Right renal cortex interstitium (tissue), 3 donors: ENCODE results near the gene FGF9. TPM values are rescaled to one million over a fixed set of nuclear protein-coding genes. Genes with fewer than 3 reads are reported as not detected.

Source experiments
- DNase-seq, 3 donors: peaks; one replicate each; pipeline ENCODE4 v3.0.0-alpha.2; 2013; ENCODE audit warnings: low read depth in 3 of 3, low spot score in 2 of 3
- polyA plus RNA-seq, 3 donors: library from polyadenylated mRNA; unstranded; fragments of 120-200 nt; gene quantifications; one replicate each; pipeline ENCODE4 v1.2.1, GENCODE V29; 2013; ENCODE audit not compliant: insufficient read length in 3 of 3

FGF9 gene
- polyA plus RNA-seq, 3 donors = 13.9 to 16.5 (median 16.3) TPM

- DNase-seq = no peak
Measured at GRCh38 chr13:21703846-21704245, 33.0 kb downstream of the FGF9 start.

- DNase-seq = no peak
Measured at GRCh38 chr13:21707586-21707985, 36.7 kb downstream of the FGF9 start.

GRCh38 chr13:21709697-21710096 lies 38.8 kb downstream of the FGF9 start:
- no peak for DNase-seq

DNA sequence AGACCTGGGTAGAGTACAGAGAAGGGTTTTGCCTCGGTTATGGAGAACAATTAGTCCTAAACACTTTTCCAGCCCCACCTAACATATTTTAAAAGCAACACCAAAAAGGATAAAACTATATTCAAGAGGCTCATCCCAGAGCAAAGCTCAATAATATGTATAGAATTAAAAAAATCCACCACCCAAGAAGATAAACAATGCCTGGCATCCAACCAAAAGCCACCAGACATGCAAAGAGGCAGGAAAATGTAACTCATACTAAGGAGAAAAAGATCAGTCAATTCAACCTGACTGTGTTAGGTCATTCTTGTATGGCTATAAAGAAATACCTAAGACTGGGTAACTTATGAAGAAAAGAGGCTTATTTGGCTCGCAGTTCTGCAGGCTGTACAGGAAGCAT lies 39.3 kb downstream of the FGF9 start:
- DNase-seq = no peak

DNA sequence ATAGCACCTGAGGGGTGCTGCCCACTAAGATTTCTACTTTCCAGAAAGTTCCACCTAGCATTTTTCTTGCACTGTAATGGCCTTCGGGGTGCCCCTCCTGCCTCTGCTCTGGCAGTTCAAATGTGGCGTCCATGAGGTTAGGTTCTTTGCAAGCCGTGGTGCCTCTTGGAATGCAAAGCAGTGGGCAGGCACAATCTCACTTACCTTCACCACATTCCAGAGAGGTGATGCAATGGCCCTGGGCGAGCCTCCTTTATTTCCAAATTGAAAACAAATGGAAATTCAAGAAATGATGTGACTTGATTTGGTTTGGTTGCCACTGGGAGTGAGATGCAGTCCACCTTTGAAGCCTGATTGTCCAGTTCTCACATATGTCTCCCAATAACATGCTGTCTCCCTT lies 46.9 kb downstream of the FGF9 start:
- no peak for DNase-seq

DNA sequence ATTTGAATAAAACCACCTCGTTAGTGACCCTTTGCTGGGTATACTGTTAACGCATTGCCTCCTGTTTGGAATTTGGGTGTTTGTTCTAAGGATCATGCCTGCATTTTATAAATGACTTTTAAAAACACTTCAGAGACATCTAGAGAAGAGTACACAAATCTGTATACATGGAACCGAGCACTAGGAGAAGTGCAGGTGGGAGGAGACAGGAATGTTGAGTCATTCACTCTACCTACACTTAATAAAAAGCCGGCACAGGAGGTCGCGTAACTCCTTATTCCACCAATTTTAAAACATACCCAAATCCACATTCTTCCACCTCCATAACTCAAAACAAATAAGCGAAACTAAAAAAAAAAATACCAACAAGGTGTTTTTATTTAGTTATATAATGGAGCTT lies 48.6 kb downstream of the FGF9 start:
- no peak for DNase-seq

DNA sequence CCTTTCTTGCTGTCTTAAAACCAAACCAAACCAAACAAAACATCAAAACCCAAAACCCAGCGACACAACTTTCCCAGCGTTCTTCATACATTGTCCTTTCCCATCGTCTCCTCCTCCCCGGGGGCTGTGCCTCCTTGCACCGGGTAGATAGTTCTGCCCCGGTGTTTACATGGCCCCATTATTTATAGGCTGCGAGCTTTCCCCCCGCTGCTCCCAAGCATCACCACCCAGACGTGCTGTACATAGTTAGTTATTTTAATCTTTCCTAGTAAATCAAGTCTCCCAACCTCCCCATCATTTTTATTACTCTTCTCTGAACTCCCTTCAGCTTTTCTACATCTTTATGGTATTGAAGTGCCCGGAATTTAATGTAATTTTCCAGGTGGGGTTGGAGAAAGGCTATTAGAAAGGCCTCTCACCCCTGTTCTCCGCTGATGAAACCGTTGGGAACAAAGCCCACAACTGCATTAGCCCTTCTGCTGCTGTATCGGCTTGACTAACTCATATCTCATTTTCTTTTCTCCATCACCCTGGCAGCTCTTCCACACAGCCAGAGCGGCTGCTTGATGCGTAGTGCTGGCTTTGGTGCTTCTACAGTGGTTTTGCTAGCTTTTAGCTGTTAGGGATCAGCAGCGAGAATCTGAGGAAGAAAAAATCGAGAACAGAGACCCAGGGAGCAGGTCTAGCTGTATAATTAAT lies 53.1 kb downstream of the FGF9 start:
- no peak for DNase-seq

DNA sequence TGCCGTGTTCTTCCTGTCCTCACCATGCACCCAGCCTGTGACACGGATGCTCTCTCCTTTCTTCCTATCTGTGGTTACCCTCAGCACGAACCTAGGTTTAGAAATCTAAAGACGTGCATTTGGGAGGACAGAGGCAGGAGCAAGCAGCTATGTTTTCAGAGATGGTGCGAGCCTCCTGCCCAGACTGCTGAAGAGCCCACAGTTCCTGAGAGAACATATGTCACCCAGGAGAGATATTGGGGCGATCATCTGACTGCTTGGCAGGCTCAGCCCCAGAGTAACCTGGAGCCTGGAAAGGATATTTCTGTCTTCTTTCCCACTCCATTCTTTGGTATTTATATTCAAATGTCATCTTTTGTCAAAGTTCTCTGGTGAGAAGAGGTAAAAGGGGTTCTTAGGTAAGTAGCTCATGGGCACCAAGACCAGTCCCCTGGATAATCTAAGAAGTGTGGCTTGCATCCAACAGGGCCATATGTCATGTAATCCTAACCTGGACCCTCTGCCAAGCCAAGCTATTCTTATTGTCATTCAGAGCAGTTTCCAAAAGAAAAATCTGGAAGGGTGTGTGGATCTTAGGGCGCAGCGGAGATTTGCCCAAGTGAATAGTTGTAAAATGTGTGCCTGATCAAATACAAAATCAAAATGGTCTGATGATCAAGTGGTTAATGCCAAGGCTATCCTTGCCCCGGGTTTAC lies 59.5 kb downstream of the FGF9 start:
- DNase-seq = no peak

- no peak for DNase-seq
Measured at GRCh38 chr13:21733475-21734263, 62.8 kb downstream of the FGF9 start.

DNA sequence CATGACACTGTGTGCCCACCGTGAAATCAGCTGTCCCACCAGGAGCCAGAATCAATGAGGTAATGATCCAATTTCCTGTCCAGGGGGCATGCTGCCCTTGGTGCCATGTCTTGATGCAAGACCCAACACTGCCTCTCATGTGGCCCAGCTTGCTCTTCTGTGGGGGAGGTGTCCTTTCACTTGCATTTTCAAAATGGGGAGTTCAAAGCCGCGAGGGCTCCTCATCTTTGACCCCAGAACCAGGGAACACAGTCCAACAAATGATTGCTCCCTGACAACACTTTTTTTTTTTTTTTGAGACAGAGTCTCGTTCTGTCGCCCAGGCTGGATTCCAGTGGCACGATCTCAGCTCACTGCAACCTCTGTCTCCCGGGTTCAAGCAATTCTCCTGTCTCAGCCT lies 64.1 kb downstream of the FGF9 start:
- no peak for DNase-seq

GRCh38 chr13:21735701-21736401 lies 65.0 kb downstream of the FGF9 start:
- DNase-seq = peak in 1 of 3 donors; percentile 29

DNA sequence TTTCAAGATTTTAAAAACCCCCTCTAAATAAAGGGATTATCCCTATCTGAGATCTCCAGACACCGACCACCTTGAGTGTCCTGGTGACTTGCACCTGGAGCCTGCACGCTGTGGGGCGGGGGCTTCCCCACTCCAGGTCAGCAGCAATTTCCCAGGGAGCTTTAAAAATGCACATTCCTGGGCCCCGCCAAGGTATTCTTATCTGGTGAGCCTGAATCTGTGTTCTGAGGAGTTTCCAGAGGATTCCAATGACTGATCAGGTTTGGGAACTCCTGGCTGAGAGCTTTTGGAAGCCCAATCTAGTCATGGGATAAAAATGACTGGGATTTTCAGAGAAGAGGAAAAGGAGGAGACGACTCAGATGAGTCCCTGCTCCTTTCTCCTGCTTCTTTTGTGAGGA lies 66.1 kb downstream of the FGF9 start:
- DNase-seq = no peak

DNA sequence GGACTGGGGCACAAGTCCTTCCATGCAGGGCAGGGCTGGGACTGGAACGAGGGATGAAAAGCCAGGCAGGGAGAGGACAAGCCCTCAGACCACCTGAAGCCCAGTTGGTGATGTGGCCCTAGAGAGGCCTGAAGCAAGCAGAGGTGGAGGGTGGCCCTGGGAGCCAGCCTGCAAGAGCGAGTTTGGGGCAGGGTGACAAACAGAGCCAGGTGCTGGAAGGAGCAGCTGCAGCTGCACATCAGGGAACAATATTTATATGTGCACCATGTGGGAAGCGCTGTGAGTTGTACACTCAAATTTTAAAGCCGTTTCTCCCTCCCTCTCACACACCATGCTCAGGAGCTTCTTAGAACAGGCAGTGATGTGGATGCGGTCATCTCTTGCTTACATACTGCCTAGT lies 67.8 kb downstream of the FGF9 start:
- no peak for DNase-seq

DNA sequence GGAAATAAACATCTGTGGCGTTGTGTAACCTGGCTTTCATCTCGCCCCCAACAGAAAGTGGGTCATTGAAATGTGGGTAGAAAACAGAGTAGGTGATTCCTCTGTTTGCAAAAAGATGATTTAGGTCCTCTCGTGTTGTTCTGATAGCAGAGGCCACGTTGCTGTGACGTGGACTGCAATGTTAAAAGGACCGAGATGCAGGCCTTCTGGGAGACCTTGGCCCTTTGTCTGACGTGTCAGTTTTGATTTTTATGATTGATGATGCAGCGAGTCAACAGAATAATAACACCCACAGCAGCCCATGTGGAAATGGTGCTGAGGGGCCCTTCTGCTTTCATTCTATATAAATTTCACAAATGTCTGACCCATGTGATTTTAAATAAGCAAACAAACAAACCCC lies 68.9 kb downstream of the FGF9 start:
- no peak for DNase-seq

- DNase-seq = no peak
Measured at GRCh38 chr13:21741396-21741979, 70.6 kb downstream of the FGF9 start.

GRCh38 chr13:21742096-21742495 lies 71.2 kb downstream of the FGF9 start:
- no peak for DNase-seq

- no peak for DNase-seq
Measured at GRCh38 chr13:21744149-21744548, 73.3 kb downstream of the FGF9 start.

DNA sequence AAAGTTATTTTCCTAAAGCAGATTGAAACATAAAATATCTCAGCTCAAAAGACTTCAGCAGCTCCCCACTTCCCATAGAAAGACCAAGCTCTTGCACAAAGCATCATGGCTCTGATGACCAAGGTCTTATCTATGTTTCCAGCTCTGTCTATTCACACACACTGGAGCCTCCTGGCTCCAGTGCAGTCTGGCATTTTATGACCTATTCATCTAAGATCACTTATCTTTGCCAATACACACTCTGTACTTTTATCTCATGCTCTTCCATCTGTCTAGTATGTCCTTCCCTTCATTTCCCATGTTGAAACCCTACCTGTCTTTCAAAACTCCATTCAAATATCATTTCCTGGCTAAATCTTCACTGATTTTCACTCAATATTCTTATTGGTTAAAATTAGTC lies 74.4 kb downstream of the FGF9 start:
- DNase-seq = no peak

DNA sequence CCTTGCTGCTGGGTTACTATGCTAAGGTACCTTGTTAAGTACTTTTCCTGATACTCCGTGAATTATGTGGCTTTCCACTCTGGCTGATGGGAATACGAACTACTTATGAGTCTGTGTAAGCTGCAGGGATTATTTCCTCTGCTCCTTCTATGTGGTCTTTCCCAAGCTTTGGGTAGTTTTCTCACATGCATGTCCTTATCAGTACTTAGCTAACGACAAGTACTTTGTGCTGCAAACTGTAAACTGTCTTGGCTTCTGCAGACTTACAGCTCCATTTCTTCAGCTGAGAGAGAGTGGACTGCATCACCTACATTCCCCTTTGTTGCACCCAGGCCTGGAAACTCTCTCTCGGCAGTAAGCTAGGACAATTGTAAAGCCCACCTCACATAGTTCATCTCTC lies 76.6 kb downstream of the FGF9 start:
- no peak for DNase-seq

DNA sequence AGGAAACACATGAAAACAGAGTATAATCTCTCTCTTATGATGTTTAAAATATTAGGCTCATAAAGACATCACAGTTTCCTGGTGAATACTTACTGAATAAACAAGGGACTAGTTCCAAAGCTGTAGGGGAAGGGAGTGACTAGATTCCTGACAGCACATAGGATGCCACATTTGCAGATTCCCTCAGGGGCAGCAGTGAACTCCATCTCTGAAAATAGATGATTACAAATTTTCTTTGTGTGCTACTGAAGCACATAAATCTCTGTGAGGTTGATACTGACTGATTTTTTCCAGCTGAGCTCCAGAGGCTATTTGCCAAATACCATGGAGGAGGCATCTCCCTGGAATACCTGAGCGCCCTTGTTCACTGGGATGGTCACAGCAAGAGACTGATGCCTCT lies 77.3 kb downstream of the FGF9 start:
- no peak for DNase-seq

DNA sequence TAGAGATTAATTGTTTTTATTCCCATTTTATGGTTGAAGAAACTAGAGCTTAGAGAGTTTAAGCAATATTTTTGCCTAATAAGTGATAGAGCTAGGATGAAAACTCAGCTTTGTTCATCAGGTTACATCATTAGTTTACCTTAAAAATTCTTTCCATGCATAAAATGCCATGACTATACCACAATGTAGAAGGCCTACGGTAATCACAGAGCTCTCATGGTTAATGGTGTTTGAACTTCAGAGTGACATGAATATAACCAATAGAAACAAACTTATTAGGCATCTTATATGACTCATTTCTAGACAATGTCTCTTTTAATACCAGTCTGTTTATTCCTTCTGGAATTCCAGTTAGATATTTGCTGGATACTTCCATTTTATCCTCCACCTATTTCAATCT lies 78.5 kb downstream of the FGF9 start:
- no peak for DNase-seq
